Tibial artery (tissue), 4 donors: ENCODE measurements around the gene ULK4.

Experiments
- DNase-seq, 2 donors: peaks; one replicate each; pipeline ENCODE4 v3.0.0-alpha.2; 2019
- H3K27ac ChIP-seq, 2 donors: fragments of 200-600 bp; sonication (generic) in 1 of 2; 1 replicate in 1 of 2; 2 replicates in 1 of 2; pipeline ENCODE4 v1.5.1; 2018 to 2019; ENCODE audit warnings: mild to moderate bottlenecking in 1 of 2
- H3K27me3 ChIP-seq, 2 donors: fragments of 200-600 bp; sonication (generic) in 1 of 2; one replicate each; pipeline versions ENCODE4 v1.5.1 to v1.6.0; 2016 to 2019
- H3K36me3 ChIP-seq, 3 donors: fragments of 200-600 bp; sonication (generic) in 2 of 3; one replicate each; pipeline ENCODE4 v1.5.1; 2016 to 2019; ENCODE audit warnings: mild to moderate bottlenecking in 2 of 3
- H3K4me1 ChIP-seq, 4 donors: fragments of 200-600 bp; sonication (generic) in 2 of 4; 1 replicate in 3 of 4; 2 replicates in 1 of 4; pipeline ENCODE4 v1.5.1; 2016 to 2019
- H3K4me3 ChIP-seq, 2 donors: fragments of 200-600 bp; sonication (generic) in 1 of 2; 1 replicate in 1 of 2; 2 replicates in 1 of 2; pipeline ENCODE4 v1.5.1; 2018 to 2019; ENCODE audit warnings: mild to moderate bottlenecking in 2 of 2
- H3K9me3 ChIP-seq, 3 donors: fragments of 200-600 bp; sonication (generic) in 1 of 3; one replicate each; pipeline ENCODE4 v1.5.1; 2016 to 2019
- CTCF ChIP-seq, 2 experiments: fragments of 200-600 bp in 1 of 2; fragments of 450-650 bp in 1 of 2; IDR thresholded peaks; one replicate each; pipeline ENCODE4 v1.5.1; 2017 to 2019; ENCODE audit warnings: antibody characterized with exemption in 2 of 2, mild to moderate bottlenecking in 1 of 2, moderate library complexity in 1 of 2
- intact Hi-C: fragments of 100-400 bp; cut with DNase I; formaldehyde crosslinking; loops from one replicate; pipeline ENCODE4 v1.15.0; 2023; ENCODE audit warnings: low total_unique reads

ULK4 gene

GRCh38 chr3:41369838-41370237 is 592.1 kb downstream of the ULK4 start:
- no peaks in the 10 kb centered on the region for H3K27me3 ChIP-seq
- no peaks in the 10 kb centered on the region for H3K36me3 ChIP-seq
- H3K9me3 ChIP-seq = peaks cover 0 to 14% (median 2%) of the 10 kb centered on the region in 3 donors
- no peak for DNase-seq
- TF ChIP-seq CTCF (IDR thresholded peaks at IDR 0.05) = no peak
- H3K27ac ChIP-seq = no peak overlapping the region
- no peaks in the 10 kb centered on the region for H3K4me1 ChIP-seq
- no peak overlapping the region for H3K4me3 ChIP-seq
- intact Hi-C loops = no loop called here

GRCh38 chr3:41365973-41366372 is 595.9 kb downstream of the ULK4 start:
- intact Hi-C loops = no loop called here
- no peak overlapping the region for H3K27ac ChIP-seq
- H3K27me3 ChIP-seq = no peaks in the 10 kb centered on the region
- no peak for DNase-seq
- no peaks in the 10 kb centered on the region for H3K9me3 ChIP-seq
- H3K36me3 ChIP-seq = no peaks in the 10 kb centered on the region
- no peak overlapping the region for H3K4me3 ChIP-seq
- no peak for TF ChIP-seq CTCF (IDR thresholded peaks at IDR 0.05)
- no peaks in the 10 kb centered on the region for H3K4me1 ChIP-seq

- no peak for DNase-seq
These were observed 597.2 kb downstream of the ULK4 start for GRCh38 chr3:41364736-41365135.

GRCh38 chr3:41363830-41364523 is 597.9 kb downstream of the ULK4 start:
- Histone ChIP-seq H3K4me3 (no peak overlapping the region), H3K4me1 (no peaks in the 10 kb centered on the region), H3K36me3 (no peaks in the 10 kb centered on the region), H3K27me3 (no peaks in the 10 kb centered on the region), H3K9me3 (no peaks in the 10 kb centered on the region), H3K27ac (no peak overlapping the region)
- intact Hi-C loops = no loop called here
- no peak for TF ChIP-seq CTCF (IDR thresholded peaks at IDR 0.05)
- DNase-seq = no peak

More at GRCh38 chr3:41364736-41365135, 597.2 kb downstream of the ULK4 start:
- TF ChIP-seq CTCF (IDR thresholded peaks at IDR 0.05) = no peak
- H3K36me3 ChIP-seq = no peaks in the 10 kb centered on the region
- no peaks in the 10 kb centered on the region for H3K4me1 ChIP-seq
- no peaks in the 10 kb centered on the region for H3K9me3 ChIP-seq
- no peak overlapping the region for H3K27ac ChIP-seq
- no peaks in the 10 kb centered on the region for H3K27me3 ChIP-seq
- H3K4me3 ChIP-seq = no peak overlapping the region
- intact Hi-C loops = no loop called here

- no peak overlapping the region for H3K27ac ChIP-seq
- no peaks in the 10 kb centered on the region for H3K4me1 ChIP-seq
- H3K27me3 ChIP-seq = no peaks in the 10 kb centered on the region
- intact Hi-C loops = no loop called here
- no peak for TF ChIP-seq CTCF (IDR thresholded peaks at IDR 0.05)
- no peaks in the 10 kb centered on the region for H3K36me3 ChIP-seq
- H3K4me3 ChIP-seq = no peak overlapping the region
- no peak for DNase-seq
- H3K9me3 ChIP-seq = no peaks in the 10 kb centered on the region
These were observed 599.0 kb downstream of the ULK4 start for GRCh38 chr3:41362638-41363559.
